ENCODE data around the gene IDH3B. TPM values are rescaled to one million over a fixed set of nuclear protein-coding genes. Genes with fewer than 3 reads are reported as not detected.

The IDH3B gene
- polyA plus RNA-seq, 2 donors = 58.8 to 89.2 TPM

DNA sequence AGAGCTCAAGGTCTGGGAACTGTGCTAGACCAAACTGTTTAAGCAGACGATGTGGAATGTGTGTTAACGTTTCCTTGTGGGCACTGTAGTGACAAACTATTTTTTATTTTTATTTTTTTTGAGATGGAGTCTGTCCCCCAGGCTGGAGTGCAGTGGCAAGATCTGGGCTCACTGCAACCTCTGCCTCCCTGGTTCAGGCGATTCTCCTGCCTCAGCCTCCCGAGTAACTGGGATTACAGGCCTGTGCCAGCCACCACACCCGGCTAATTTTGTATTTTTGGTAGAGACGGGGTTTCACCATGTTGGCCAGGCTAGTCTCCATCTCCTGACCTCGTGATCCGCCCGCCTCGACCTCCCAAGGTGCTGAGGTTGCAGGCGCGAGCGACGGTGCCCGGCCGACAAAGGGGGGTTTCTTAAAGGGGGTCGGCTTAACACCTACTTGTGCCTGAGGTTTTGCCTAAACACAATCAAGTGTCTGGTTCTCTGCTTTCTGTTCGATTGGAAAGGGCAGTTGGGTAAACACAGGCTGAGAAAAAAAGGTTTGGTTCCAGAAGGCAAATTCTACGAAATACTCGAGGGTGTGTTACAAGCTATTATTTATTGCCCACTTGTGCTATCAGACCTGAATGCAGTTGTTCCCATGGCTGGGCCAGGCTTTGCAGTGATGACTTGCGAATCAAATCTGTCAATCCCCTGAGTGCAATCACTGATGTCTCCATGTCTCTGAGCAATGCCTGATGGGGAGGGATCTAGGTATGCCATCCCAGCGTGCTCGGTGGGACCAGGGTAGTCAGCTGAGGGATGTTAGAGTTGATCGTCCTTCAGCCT lies 10.2 kb downstream of the IDH3B start:
- Histone ChIP-seq H3K36me3 (ENCODE audit: control insufficient read depth in 2 of 2, insufficient read depth in 2 of 2, low read length in 1 of 2) (peaks cover 30 to 42% of the 10 kb centered on the region in 2 donors), H3K4me1 (ENCODE audit: control insufficient read depth in 2 of 2, insufficient read depth in 2 of 2, low read length in 1 of 2) (peaks cover 2 to 6% of the 10 kb centered on the region in 2 donors), H3K4me3 (ENCODE audit: low read depth in 1 of 2, low read length in 2 of 2) (peak overlapping the region; percentile 70 to 98), H3K27ac (ENCODE audit: low read depth in 2 of 2, low read length in 1 of 2) (no peak overlapping the region), H3K27me3 (ENCODE audit: control insufficient read depth in 1 of 2, insufficient read depth in 2 of 2, low read length in 2 of 2) (no peaks in the 10 kb centered on the region), H3K9me3 (ENCODE audit: control insufficient read depth in 2 of 2, insufficient read depth in 1 of 2, low read depth in 1 of 2, low read length in 1 of 2) (no peaks in the 10 kb centered on the region)
- 22 to 23% methylated on average over 24 of the region's 24 CpGs for WGBS, 2 donors

DNA sequence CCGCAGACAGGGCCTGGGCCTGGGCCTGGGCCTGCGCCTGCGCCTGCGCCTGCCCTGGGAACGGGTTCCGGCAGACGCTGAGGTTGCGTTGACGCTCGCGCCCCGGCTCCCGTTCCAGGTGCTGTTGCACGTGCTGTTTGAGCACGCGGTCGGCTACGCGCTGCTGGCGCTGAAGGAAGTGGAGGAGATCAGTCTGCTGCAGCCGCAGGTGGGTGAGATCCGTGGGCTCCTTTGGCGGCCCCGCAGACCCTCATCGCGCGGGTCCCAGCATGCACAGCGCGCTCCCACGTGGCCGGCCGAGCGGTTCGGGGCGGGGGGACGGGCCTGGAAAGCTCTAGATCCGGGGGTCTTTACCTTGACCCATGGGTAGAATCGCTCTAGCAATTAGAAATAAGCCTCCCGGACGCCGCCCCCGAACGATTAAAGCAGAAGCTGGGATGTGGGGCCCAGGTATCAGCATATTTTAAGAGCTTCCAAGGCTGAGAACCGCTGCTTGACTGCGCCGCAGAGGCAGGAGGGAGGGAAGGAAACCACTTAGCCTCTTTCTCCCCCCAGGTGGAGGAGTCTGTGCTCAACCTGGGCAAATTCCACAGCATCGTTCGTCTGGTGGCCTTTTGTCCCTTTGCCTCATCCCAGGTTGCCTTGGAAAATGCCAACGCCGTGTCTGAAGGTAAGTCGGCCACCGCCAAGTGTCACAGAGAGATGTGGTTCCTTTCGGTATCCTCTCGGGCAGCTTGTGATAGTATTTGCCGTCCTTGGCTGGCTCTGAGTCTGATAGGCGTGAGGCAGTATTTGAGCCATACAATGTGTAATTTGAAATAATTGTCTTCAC lies 11.1 kb downstream of the IDH3B start:
- Histone ChIP-seq H3K27me3 (ENCODE audit: control insufficient read depth in 1 of 2, insufficient read depth in 2 of 2, low read length in 2 of 2) (no peaks in the 10 kb centered on the region), H3K27ac (ENCODE audit: low read depth in 2 of 2, low read length in 1 of 2) (peak overlapping the region; percentile 76 to 95), H3K4me1 (ENCODE audit: control insufficient read depth in 2 of 2, insufficient read depth in 2 of 2, low read length in 1 of 2) (peaks cover 2 to 6% of the 10 kb centered on the region in 2 donors), H3K4me3 (ENCODE audit: low read depth in 1 of 2, low read length in 2 of 2) (peak overlapping the region; percentile 70 to 98), H3K36me3 (ENCODE audit: control insufficient read depth in 2 of 2, insufficient read depth in 2 of 2, low read length in 1 of 2) (peaks cover 24 to 34% of the 10 kb centered on the region in 2 donors), H3K9me3 (ENCODE audit: control insufficient read depth in 2 of 2, insufficient read depth in 1 of 2, low read depth in 1 of 2, low read length in 1 of 2) (no peaks in the 10 kb centered on the region)
- WGBS, 2 donors = 1% methylated on average over 50 to 56 of the region's 56 CpGs

DNA sequence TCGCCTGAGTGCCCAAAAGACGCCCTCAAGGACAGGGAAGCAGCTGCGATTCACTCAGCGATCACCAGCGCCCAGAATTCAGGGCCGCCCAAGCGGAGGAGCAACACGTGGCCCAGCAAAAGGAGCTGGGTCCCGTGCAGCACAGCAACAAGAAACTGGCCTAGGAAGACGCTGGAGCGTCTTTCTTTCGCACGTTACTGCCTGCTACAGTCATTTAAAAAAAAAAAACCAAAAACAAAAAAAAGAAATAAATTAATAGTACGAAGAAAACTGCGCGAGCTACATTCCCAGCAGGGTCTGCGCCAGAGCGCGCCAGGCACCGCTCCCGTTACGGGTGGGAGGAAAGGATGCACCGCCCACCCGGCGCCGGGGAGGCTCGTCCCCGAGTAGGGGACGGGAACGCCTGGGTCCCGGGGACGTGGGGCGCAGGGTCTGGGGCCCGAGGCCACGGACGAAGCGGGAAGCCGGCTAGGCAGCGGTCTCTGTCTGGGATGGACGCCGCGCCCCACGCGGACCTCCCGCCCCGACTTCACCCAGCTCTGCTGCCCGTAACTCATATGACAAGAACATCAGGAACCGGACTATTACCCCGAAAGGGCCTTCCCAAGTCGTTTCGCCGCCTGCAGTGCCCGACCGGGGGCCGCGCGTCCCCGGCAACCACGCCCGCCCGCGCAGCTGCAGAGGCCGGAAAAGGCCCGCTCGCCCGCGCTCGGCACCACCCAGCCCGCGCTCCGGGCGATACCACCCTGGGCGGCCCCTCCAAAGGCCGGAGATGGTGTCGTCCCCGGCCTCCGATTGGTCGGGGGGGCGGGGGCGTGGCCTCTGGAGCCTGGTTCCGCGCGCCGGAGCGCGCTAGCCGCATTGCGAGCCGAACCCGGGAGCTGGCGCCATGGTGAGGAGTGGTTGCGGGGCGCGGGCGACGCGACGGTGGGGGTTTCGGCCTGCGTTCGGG lies 12.0 kb downstream of the IDH3B start, which contains the start of gene NOP56:
Gene NOP56, plus strand, starts transcription at position 861 of the 952 bp plus-strand sequence. Its CDS starts 29 bp downstream, at position 890.
- H3K9me3 ChIP-seq (ENCODE audit: control insufficient read depth in 2 of 2, insufficient read depth in 1 of 2, low read depth in 1 of 2, low read length in 1 of 2) = no peaks in the 10 kb centered on the region
- H3K27me3 ChIP-seq (ENCODE audit: control insufficient read depth in 1 of 2, insufficient read depth in 2 of 2, low read length in 2 of 2) = no peaks in the 10 kb centered on the region
- H3K4me3 ChIP-seq (ENCODE audit: low read depth in 1 of 2, low read length in 2 of 2) = peak within 1 kb of the TSS; percentile 70 to 98
- peaks cover 2 to 6% of the 10 kb centered on the region in 2 donors for H3K4me1 ChIP-seq (ENCODE audit: control insufficient read depth in 2 of 2, insufficient read depth in 2 of 2, low read length in 1 of 2)
- WGBS, 2 donors = 0% methylated on average over 83 to 101 of the region's 101 CpGs
- H3K36me3 ChIP-seq (ENCODE audit: control insufficient read depth in 2 of 2, insufficient read depth in 2 of 2, low read length in 1 of 2) = peaks cover 22 to 30% of the 10 kb centered on the region in 2 donors
- H3K27ac ChIP-seq (ENCODE audit: low read depth in 2 of 2, low read length in 1 of 2) = peak within 1 kb of the TSS; percentile 92 to 95

DNA sequence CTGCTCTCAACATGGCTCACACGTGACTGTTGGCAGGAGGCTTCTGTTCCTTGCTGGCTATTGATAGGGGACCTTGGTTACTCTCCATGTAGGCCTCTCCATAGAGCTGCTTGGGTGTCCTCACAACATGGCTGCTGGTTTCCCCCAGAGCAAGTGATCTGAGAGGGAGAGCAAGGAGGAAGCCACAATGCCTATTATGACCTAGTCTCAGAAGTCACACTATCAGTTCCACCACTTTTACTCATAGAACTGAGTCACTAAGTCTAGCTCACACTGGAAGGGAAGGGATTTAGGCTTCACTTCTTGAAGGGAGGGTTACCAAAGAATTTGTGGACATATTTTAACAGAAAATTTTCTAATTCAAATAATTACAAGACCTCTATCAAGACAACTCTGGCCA lies 20.3 kb downstream of the IDH3B start:
- Histone ChIP-seq H3K36me3 (ENCODE audit: control insufficient read depth in 2 of 2, insufficient read depth in 2 of 2, low read length in 1 of 2) (no peaks in the 10 kb centered on the region), H3K27me3 (ENCODE audit: control insufficient read depth in 1 of 2, insufficient read depth in 2 of 2, low read length in 2 of 2) (no peaks in the 10 kb centered on the region), H3K4me1 (ENCODE audit: control insufficient read depth in 2 of 2, insufficient read depth in 2 of 2, low read length in 1 of 2) (no peaks in the 10 kb centered on the region), H3K4me3 (ENCODE audit: low read depth in 1 of 2, low read length in 2 of 2) (no peak overlapping the region), H3K9me3 (ENCODE audit: control insufficient read depth in 2 of 2, insufficient read depth in 1 of 2, low read depth in 1 of 2, low read length in 1 of 2) (no peaks in the 10 kb centered on the region), H3K27ac (ENCODE audit: low read depth in 2 of 2, low read length in 1 of 2) (no peak overlapping the region)
- 94 to 95% methylated on average over 1 of the region's 1 CpG for WGBS, 2 donors

DNA sequence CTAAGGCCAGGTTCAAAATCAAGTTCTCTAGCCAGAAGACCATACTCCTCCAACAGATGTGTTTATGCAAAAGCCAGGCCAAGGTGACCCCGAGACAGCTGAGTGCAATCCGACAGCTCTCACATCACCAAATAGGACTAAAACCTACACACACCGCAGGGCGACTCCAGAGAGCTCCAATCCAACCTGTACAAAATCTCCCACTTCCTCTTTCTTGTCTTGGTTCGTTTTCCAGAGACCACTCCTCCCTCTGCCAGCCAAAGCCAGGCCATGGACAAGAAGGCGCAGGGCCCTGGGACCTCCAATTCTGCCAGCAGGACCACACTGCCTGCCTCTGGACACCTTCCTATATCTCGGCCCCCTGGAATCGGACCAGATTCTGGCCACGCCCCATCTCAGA lies 23.1 kb downstream of the IDH3B start:
- Histone ChIP-seq H3K36me3 (ENCODE audit: control insufficient read depth in 2 of 2, insufficient read depth in 2 of 2, low read length in 1 of 2) (no peaks in the 10 kb centered on the region), H3K27me3 (ENCODE audit: control insufficient read depth in 1 of 2, insufficient read depth in 2 of 2, low read length in 2 of 2) (no peaks in the 10 kb centered on the region), H3K4me3 (ENCODE audit: low read depth in 1 of 2, low read length in 2 of 2) (no peak overlapping the region), H3K4me1 (ENCODE audit: control insufficient read depth in 2 of 2, insufficient read depth in 2 of 2, low read length in 1 of 2) (no peaks in the 10 kb centered on the region), H3K9me3 (ENCODE audit: control insufficient read depth in 2 of 2, insufficient read depth in 1 of 2, low read depth in 1 of 2, low read length in 1 of 2) (no peaks in the 10 kb centered on the region), H3K27ac (ENCODE audit: low read depth in 2 of 2, low read length in 1 of 2) (no peak overlapping the region)
- 86% methylated on average over 9 of the region's 9 CpGs for WGBS, 2 donors

DNA sequence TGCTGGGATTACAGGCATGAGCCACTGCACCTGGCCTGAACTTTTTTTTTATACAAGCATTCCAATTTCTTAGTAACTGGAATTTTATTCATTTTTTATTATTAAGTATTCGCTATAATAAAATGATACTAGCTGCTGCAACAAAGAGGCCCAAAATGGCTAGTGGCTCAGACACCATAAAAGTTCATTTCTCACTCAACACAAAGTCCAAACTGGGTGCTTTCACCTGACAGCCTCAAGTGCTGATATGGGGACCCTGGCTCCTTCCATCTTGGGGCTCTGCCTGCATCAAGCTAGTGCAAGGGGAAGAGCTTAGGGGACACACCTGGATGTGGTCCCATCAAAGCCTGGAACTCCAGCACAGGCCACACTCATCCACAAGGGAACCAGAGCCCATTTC lies 23.8 kb downstream of the IDH3B start:
- no peak overlapping the region for H3K27ac ChIP-seq (ENCODE audit: low read depth in 2 of 2, low read length in 1 of 2)
- H3K36me3 ChIP-seq (ENCODE audit: control insufficient read depth in 2 of 2, insufficient read depth in 2 of 2, low read length in 1 of 2) = no peaks in the 10 kb centered on the region
- H3K4me3 ChIP-seq (ENCODE audit: low read depth in 1 of 2, low read length in 2 of 2) = no peak overlapping the region
- 62 to 65% methylated on average over 1 of the region's 1 CpG for WGBS, 2 donors
- H3K9me3 ChIP-seq (ENCODE audit: control insufficient read depth in 2 of 2, insufficient read depth in 1 of 2, low read depth in 1 of 2, low read length in 1 of 2) = no peaks in the 10 kb centered on the region
- H3K4me1 ChIP-seq (ENCODE audit: control insufficient read depth in 2 of 2, insufficient read depth in 2 of 2, low read length in 1 of 2) = no peaks in the 10 kb centered on the region
- no peaks in the 10 kb centered on the region for H3K27me3 ChIP-seq (ENCODE audit: control insufficient read depth in 1 of 2, insufficient read depth in 2 of 2, low read length in 2 of 2)

DNA sequence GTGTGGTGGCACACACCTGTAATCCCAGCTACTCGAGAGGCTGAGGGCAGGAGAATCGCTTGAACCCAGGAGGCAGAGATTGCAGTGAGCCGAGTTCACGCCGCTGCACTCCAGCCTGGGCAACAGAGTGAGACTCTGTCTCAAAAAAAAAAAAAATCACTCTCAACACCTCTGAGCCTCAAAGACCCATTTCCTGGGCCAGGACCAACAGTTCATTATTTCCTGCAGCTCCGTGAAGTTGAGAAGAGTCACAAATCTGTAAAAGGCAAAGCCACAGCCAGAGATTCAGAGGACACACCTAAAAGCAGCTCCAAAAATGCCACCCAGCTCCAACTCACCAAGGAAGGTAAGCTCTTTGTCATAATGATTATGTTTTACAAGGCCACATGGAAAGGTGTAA lies 26.8 kb downstream of the IDH3B start:
- no peaks in the 10 kb centered on the region for H3K36me3 ChIP-seq (ENCODE audit: control insufficient read depth in 2 of 2, insufficient read depth in 2 of 2, low read length in 1 of 2)
- 82 to 85% methylated on average over 6 of the region's 6 CpGs for WGBS, 2 donors
- H3K4me3 ChIP-seq (ENCODE audit: low read depth in 1 of 2, low read length in 2 of 2) = no peak overlapping the region
- H3K9me3 ChIP-seq (ENCODE audit: control insufficient read depth in 2 of 2, insufficient read depth in 1 of 2, low read depth in 1 of 2, low read length in 1 of 2) = no peaks in the 10 kb centered on the region
- no peak overlapping the region for H3K27ac ChIP-seq (ENCODE audit: low read depth in 2 of 2, low read length in 1 of 2)
- H3K4me1 ChIP-seq (ENCODE audit: control insufficient read depth in 2 of 2, insufficient read depth in 2 of 2, low read length in 1 of 2) = no peaks in the 10 kb centered on the region
- no peaks in the 10 kb centered on the region for H3K27me3 ChIP-seq (ENCODE audit: control insufficient read depth in 1 of 2, insufficient read depth in 2 of 2, low read length in 2 of 2)

DNA sequence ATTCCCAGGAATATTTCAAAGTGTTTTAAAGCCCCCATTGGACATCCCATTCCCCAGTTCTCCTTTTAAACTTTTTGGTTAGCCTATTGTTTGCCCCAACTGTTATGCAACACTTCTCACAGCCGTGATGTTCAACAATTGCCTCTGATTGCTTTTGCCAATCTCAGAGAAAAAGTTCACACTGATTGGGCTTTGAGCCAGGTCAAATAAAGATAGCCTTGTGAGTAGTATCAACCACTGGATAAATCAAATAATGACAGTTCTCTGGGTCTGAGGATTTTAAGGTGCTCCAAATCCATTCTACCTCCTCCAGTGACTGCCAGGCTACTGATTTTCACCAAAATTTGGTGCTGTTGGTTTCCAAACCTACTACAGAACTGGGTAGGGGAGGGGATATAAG lies 30.6 kb downstream of the IDH3B start:
- Histone ChIP-seq H3K27ac (ENCODE audit: low read depth in 2 of 2, low read length in 1 of 2) (no peak overlapping the region), H3K4me3 (ENCODE audit: low read depth in 1 of 2, low read length in 2 of 2) (no peak overlapping the region), H3K27me3 (ENCODE audit: control insufficient read depth in 1 of 2, insufficient read depth in 2 of 2, low read length in 2 of 2) (no peaks in the 10 kb centered on the region), H3K4me1 (ENCODE audit: control insufficient read depth in 2 of 2, insufficient read depth in 2 of 2, low read length in 1 of 2) (no peaks in the 10 kb centered on the region), H3K36me3 (ENCODE audit: control insufficient read depth in 2 of 2, insufficient read depth in 2 of 2, low read length in 1 of 2) (no peaks in the 10 kb centered on the region), H3K9me3 (ENCODE audit: control insufficient read depth in 2 of 2, insufficient read depth in 1 of 2, low read depth in 1 of 2, low read length in 1 of 2) (no peaks in the 10 kb centered on the region)
- 3 to 23% methylated on average over 1 of the region's 1 CpG for WGBS, 2 donors

DNA sequence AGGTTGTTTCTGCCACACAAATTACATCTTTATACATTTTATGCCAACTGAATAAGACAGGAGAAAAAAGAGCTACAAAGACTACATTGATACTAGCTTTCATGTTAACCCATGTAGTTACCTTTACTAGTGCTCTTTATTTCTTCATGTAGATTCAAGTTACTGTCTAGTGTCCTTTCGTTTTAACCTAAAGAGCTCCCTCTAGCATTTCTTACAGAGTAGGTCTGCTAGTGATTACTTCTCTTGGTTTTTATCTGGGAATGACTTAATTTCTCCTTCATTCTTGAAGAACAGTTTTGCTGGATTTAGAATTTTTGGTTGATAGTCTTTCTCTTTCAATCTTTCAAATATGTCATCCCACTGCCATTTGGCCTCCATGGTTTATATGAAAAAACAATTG lies 32.8 kb downstream of the IDH3B start:
- Histone ChIP-seq H3K4me1 (ENCODE audit: control insufficient read depth in 2 of 2, insufficient read depth in 2 of 2, low read length in 1 of 2) (no peaks in the 10 kb centered on the region), H3K27me3 (ENCODE audit: control insufficient read depth in 1 of 2, insufficient read depth in 2 of 2, low read length in 2 of 2) (no peaks in the 10 kb centered on the region), H3K9me3 (ENCODE audit: control insufficient read depth in 2 of 2, insufficient read depth in 1 of 2, low read depth in 1 of 2, low read length in 1 of 2) (peaks cover 0 to 1% of the 10 kb centered on the region in 2 donors), H3K36me3 (ENCODE audit: control insufficient read depth in 2 of 2, insufficient read depth in 2 of 2, low read length in 1 of 2) (no peaks in the 10 kb centered on the region), H3K4me3 (ENCODE audit: low read depth in 1 of 2, low read length in 2 of 2) (no peak overlapping the region), H3K27ac (ENCODE audit: low read depth in 2 of 2, low read length in 1 of 2) (no peak overlapping the region)
- 31 to 40% methylated on average over 1 of the region's 1 CpG for WGBS, 2 donors
